ENCODE measurements around the gene PPP1R9B. TPM values are rescaled to one million over a fixed set of nuclear protein-coding genes. Genes with fewer than 3 reads are reported as not detected.

PPP1R9B gene
- polyA plus RNA-seq, 1 donor (not counting 4 experiments of a cell fraction or from before 2014, with no cell fraction given): 16.1 TPM

DNA sequence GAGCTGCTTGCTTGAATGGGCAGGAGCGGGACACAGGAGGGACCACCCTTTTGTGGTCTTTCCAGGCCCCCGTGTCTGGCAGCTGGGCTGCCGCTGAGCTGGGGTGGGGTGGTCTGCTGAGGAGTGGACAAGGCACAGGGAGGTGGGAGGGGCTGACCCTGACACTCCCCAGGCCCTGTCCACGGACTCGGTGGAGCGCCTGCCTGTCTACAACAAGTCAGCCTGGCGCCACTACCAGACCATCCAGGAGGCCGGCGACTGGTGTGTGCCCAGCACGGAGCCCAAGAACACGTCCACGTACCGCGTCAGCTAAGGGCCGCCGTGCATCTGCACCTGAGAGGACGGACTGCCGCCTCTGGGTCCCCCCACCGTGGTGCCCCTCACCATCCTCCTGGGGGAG is 40.7 kb downstream of the PPP1R9B start:
- FAIRE-seq (no peak), DNase-seq (ENCODE audit: low read depth, low spot score) (no peak)
- H4K20me1 ChIP-seq (ENCODE audit: control insufficient read depth, extremely low read depth, insufficient read depth, low read length): no peaks in the 10 kb centered on the region
- no peaks in the 10 kb centered on the region for H3K27me3 ChIP-seq (ENCODE audit: control insufficient read depth, extremely low read depth, insufficient read depth, low read length)
- no peak overlapping the region for H3K4me3 ChIP-seq (ENCODE audit: control insufficient read depth in 2 of 3, extremely low read depth in 1 of 3, insufficient read depth in 2 of 3, low read depth in 1 of 3, low read length in 3 of 3)
- no peak overlapping the region for H3K27ac ChIP-seq (ENCODE audit: control insufficient read depth, insufficient read depth, low read length)
- H3K36me3 ChIP-seq (ENCODE audit: control insufficient read depth in 2 of 2, extremely low read depth in 1 of 2, insufficient read depth in 2 of 2, low read length in 2 of 2): peaks cover 0 to 2% of the 10 kb centered on the region in 2 experiments
- no peaks in the 10 kb centered on the region for H3K9me1 ChIP-seq (ENCODE audit: control insufficient read depth, extremely low read depth, insufficient read depth, low read length)
- no peak overlapping the region for H3K9ac ChIP-seq (ENCODE audit: control insufficient read depth, extremely low read depth, insufficient read depth, low read length)
- no peaks in the 10 kb centered on the region for H3K79me2 ChIP-seq (ENCODE audit: control insufficient read depth, insufficient read depth, low read length)
- peaks cover 28% of the 10 kb centered on the region for H3K4me1 ChIP-seq (ENCODE audit: control insufficient read depth, extremely low read depth, insufficient read depth, low read length)
- H2AFZ ChIP-seq (ENCODE audit: control insufficient read depth, low read length): no peak overlapping the region
- H3K4me2 ChIP-seq (ENCODE audit: control insufficient read depth, extremely low read depth, insufficient read depth, low read depth, low read length): no peak overlapping the region
- no peaks in the 10 kb centered on the region for H3K9me3 ChIP-seq (ENCODE audit: control insufficient read depth, low read depth, low read length)
- dilution Hi-C loops (cut with MboI; ENCODE audit: extremely low pct_ligation_motif_present, low sequenced_read_pairs): no loop called here
- TF ChIP-seq, protein P1, sequence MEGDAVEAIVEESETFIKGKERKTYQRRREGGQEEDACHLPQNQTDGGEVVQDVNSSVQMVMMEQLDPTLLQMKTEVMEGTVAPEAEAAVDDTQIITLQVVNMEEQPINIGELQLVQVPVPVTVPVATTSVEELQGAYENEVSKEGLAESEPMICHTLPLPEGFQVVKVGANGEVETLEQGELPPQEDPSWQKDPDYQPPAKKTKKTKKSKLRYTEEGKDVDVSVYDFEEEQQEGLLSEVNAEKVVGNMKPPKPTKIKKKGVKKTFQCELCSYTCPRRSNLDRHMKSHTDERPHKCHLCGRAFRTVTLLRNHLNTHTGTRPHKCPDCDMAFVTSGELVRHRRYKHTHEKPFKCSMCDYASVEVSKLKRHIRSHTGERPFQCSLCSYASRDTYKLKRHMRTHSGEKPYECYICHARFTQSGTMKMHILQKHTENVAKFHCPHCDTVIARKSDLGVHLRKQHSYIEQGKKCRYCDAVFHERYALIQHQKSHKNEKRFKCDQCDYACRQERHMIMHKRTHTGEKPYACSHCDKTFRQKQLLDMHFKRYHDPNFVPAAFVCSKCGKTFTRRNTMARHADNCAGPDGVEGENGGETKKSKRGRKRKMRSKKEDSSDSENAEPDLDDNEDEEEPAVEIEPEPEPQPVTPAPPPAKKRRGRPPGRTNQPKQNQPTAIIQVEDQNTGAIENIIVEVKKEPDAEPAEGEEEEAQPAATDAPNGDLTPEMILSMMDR (optimal IDR thresholded peaks at IDR 0.05 in 1 of 3, IDR thresholded peaks at IDR 0.05 in 1 of 3, conservative IDR thresholded peaks at IDR 0.05 in 1 of 3; ENCODE audit: extremely low read depth in 1 of 3, insufficient read depth in 2 of 3, low read length in 3 of 3): no peak
- TF ChIP-seq EZH2 (IDR thresholded peaks at IDR 0.05; ENCODE audit: low read length): no peak

DNA sequence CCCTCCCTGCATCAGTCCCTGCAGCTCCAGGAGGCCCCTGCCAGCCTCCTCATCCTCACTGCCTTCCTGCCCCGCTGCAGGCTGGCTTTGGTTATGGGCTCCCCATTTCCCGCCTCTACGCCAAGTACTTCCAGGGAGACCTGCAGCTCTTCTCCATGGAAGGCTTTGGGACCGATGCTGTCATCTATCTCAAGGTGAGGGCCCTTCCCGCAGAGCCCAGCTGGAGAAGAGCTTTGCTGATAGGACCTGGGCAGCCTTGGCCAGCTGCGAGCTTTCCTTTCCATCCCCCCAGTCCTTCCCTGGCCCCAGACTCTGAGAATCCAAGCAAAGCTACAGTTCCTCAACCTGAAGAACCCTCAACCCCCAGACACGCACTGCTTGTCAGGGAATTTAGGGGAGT is 41.3 kb downstream of the PPP1R9B start:
- no peak overlapping the region for H3K9ac ChIP-seq (ENCODE audit: control insufficient read depth, extremely low read depth, insufficient read depth, low read length)
- no peaks in the 10 kb centered on the region for H3K9me3 ChIP-seq (ENCODE audit: control insufficient read depth, low read depth, low read length)
- H3K9me1 ChIP-seq (ENCODE audit: control insufficient read depth, extremely low read depth, insufficient read depth, low read length): no peaks in the 10 kb centered on the region
- DNase-seq (ENCODE audit: low read depth, low spot score) (no peak), FAIRE-seq (no peak)
- dilution Hi-C loops (cut with MboI; ENCODE audit: extremely low pct_ligation_motif_present, low sequenced_read_pairs): no loop called here
- no peak overlapping the region for H3K4me2 ChIP-seq (ENCODE audit: control insufficient read depth, extremely low read depth, insufficient read depth, low read depth, low read length)
- H3K4me3 ChIP-seq (ENCODE audit: control insufficient read depth in 2 of 3, extremely low read depth in 1 of 3, insufficient read depth in 2 of 3, low read depth in 1 of 3, low read length in 3 of 3): no peak overlapping the region
- no peaks in the 10 kb centered on the region for H4K20me1 ChIP-seq (ENCODE audit: control insufficient read depth, extremely low read depth, insufficient read depth, low read length)
- peaks cover 28% of the 10 kb centered on the region for H3K4me1 ChIP-seq (ENCODE audit: control insufficient read depth, extremely low read depth, insufficient read depth, low read length)
- H3K79me2 ChIP-seq (ENCODE audit: control insufficient read depth, insufficient read depth, low read length): no peaks in the 10 kb centered on the region
- H3K27me3 ChIP-seq (ENCODE audit: control insufficient read depth, extremely low read depth, insufficient read depth, low read length): no peaks in the 10 kb centered on the region
- H3K27ac ChIP-seq (ENCODE audit: control insufficient read depth, insufficient read depth, low read length): no peak overlapping the region
- peaks cover 0 to 2% of the 10 kb centered on the region in 2 experiments for H3K36me3 ChIP-seq (ENCODE audit: control insufficient read depth in 2 of 2, extremely low read depth in 1 of 2, insufficient read depth in 2 of 2, low read length in 2 of 2)
- H2AFZ ChIP-seq (ENCODE audit: control insufficient read depth, low read length): no peak overlapping the region
- TF ChIP-seq, protein P1 (optimal IDR thresholded peaks at IDR 0.05 in 1 of 3, IDR thresholded peaks at IDR 0.05 in 1 of 3, conservative IDR thresholded peaks at IDR 0.05 in 1 of 3; ENCODE audit: extremely low read depth in 1 of 3, insufficient read depth in 2 of 3, low read length in 3 of 3): no peak
- no peak for TF ChIP-seq EZH2 (IDR thresholded peaks at IDR 0.05; ENCODE audit: low read length)
